ENCODE results near the gene LRP5. TPM values are rescaled to one million over a fixed set of nuclear protein-coding genes. Genes with fewer than 3 reads are reported as not detected.

The LRP5 gene
- total RNA-seq, 1 donor from 2014 or later = 162 TPM

DNA sequence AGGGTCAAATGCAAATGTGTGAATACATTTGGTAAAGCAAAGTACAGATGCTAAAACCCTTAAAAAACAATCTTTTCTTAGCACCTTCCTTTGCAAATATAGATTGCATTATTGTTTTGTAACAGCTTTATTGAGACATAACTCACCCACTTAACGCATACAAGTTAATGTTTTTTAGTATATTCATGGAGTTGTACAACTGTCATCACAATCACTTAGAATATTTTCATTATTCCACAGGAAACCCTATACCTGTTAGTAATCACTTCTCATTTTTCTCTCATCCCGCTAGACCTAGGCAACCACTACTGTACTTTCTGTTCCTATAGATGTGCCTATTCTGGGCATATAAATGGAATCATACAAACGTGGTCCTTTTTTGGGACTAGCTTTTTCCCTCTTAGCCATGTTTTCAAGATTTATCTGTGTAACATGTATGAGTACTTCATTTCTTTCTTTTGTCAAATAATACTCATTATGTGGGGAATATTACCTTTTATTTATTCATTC, 182.9 kb downstream of the LRP5 start:
- no peak for TF ChIP-seq CTCF (IDR thresholded peaks at IDR 0.05)
- H3K27me3 Mint-ChIP-seq (ENCODE audit: unreplicated experiment) = no peaks in the 10 kb centered on the region
- no peaks in the 10 kb centered on the region for H3K9me3 Mint-ChIP-seq (ENCODE audit: unreplicated experiment)
- H3K36me3 Mint-ChIP-seq (ENCODE audit: unreplicated experiment) = no peaks in the 10 kb centered on the region
- H3K4me3 Mint-ChIP-seq (ENCODE audit: unreplicated experiment) = no peak overlapping the region
- DNase-seq (ENCODE audit: extremely low spot score, unreplicated experiment) = no peak
- no peak overlapping the region for H3K27ac Mint-ChIP-seq (ENCODE audit: unreplicated experiment)
- peaks cover 43% of the 10 kb centered on the region for H3K4me1 Mint-ChIP-seq (ENCODE audit: unreplicated experiment)

DNA sequence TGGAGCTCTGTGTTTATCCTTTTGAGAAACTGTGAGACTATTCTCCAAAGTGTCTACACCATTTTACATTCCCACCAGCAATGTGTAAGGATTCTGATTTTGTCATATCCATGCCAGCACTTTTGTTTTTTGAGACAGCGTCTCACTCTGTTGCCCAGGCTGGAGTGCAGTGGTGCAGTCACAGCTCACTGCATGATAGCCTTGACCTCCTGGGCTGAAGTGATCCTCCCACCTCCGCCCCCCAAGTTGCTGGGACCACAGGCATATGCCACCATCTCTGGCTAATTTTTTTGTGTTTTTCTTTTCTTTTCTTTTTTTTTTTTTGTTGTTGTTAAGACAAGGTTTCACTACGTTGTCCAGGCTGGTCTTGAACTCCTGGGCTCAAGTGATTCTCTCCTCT, 183.5 kb downstream of the LRP5 start:
- Mint-ChIP-seq H3K27me3 (ENCODE audit: unreplicated experiment) (no peaks in the 10 kb centered on the region), H3K36me3 (ENCODE audit: unreplicated experiment) (no peaks in the 10 kb centered on the region), H3K4me1 (ENCODE audit: unreplicated experiment) (peaks cover 44% of the 10 kb centered on the region), H3K9me3 (ENCODE audit: unreplicated experiment) (no peaks in the 10 kb centered on the region), H3K27ac (ENCODE audit: unreplicated experiment) (no peak overlapping the region), H3K4me3 (ENCODE audit: unreplicated experiment) (no peak overlapping the region)
- TF ChIP-seq CTCF (IDR thresholded peaks at IDR 0.05) = no peak
- DNase-seq (ENCODE audit: extremely low spot score, unreplicated experiment) = no peak

GRCh38 chr11:68497761-68498160, 185.4 kb downstream of the LRP5 start:
- no peak overlapping the region for H3K4me3 Mint-ChIP-seq (ENCODE audit: unreplicated experiment)
- peaks cover 49% of the 10 kb centered on the region for H3K4me1 Mint-ChIP-seq (ENCODE audit: unreplicated experiment)
- H3K27me3 Mint-ChIP-seq (ENCODE audit: unreplicated experiment) = no peaks in the 10 kb centered on the region
- no peaks in the 10 kb centered on the region for H3K36me3 Mint-ChIP-seq (ENCODE audit: unreplicated experiment)
- no peak for DNase-seq (ENCODE audit: extremely low spot score, unreplicated experiment)
- no peaks in the 10 kb centered on the region for H3K9me3 Mint-ChIP-seq (ENCODE audit: unreplicated experiment)
- no peak for TF ChIP-seq CTCF (IDR thresholded peaks at IDR 0.05)
- H3K27ac Mint-ChIP-seq (ENCODE audit: unreplicated experiment) = no peak overlapping the region

GRCh38 chr11:68498321-68498720, 185.9 kb downstream of the LRP5 start:
- no peak for DNase-seq (ENCODE audit: extremely low spot score, unreplicated experiment)
- Mint-ChIP-seq H3K4me3 (ENCODE audit: unreplicated experiment) (no peak overlapping the region), H3K27me3 (ENCODE audit: unreplicated experiment) (no peaks in the 10 kb centered on the region), H3K9me3 (ENCODE audit: unreplicated experiment) (no peaks in the 10 kb centered on the region), H3K36me3 (ENCODE audit: unreplicated experiment) (no peaks in the 10 kb centered on the region), H3K4me1 (ENCODE audit: unreplicated experiment) (peaks cover 51% of the 10 kb centered on the region), H3K27ac (ENCODE audit: unreplicated experiment) (no peak overlapping the region)
- no peak for TF ChIP-seq CTCF (IDR thresholded peaks at IDR 0.05)

Other genes with a start within 250 kb of the LRP5 start
- gene CHKA, start 191.2 kb upstream of the LRP5 start, total RNA-seq = 38.0 and 39.3 TPM in 2 replicates
- gene KMT5B, start 99.3 kb upstream of the LRP5 start, total RNA-seq = 59.4 and 59.8 TPM in 2 replicates
- gene C11orf24, start 40.6 kb upstream of the LRP5 start, total RNA-seq = 70.1 and 80.9 TPM in 2 replicates
- gene PPP6R3, start 148.2 kb downstream of the LRP5 start, total RNA-seq = 86.6 and 87.8 TPM in 2 replicates

All from osteocyte (in vitro differentiated cells).